Measurements from ENCODE around the gene SENP1.
A peak's percentile ranks its signal among the peaks of the same experiment; 100 is the strongest.

The SENP1 gene

GRCh38 chr12:48105867-48106680, at the start of gene SENP1:
SENP1 (minus strand) TSS chr12:48106079; CDS start chr12:48101472, 4,607 bp downstream.
- peak within 1 kb of the TSS; percentile 94 for H3K9ac ChIP-seq (ENCODE audit: low read length)
- H3K36me3 ChIP-seq (ENCODE audit: low read length) = no peaks in the 10 kb centered on the region
- H2AFZ ChIP-seq (ENCODE audit: low read depth, low read length, severe bottlenecking) = peak within 1 kb of the TSS; percentile 67
- H3K9me2 ChIP-seq (replicated peaks; ENCODE audit: insufficient read depth, low read length) = no peaks in the 10 kb centered on the region
- H3K4me3 ChIP-seq (ENCODE audit: insufficient read depth, low read length, poor library complexity, severe bottlenecking) = peak within 1 kb of the TSS; percentile 82
- H3K4me2 ChIP-seq (ENCODE audit: low read depth, low read length, poor library complexity, severe bottlenecking) = peak within 1 kb of the TSS; percentile 86
- H3K9me3 ChIP-seq (ENCODE audit: insufficient read depth, low read length) = no peaks in the 10 kb centered on the region
- H3K79me2 ChIP-seq (ENCODE audit: insufficient read depth, low read length) = peaks cover 45% of the 10 kb centered on the region
- peak within 1 kb of the TSS; percentile 92 for H3K27ac ChIP-seq (ENCODE audit: low read depth, low read length)
- TF ChIP-seq EZH2phosphoT487 (conservative IDR thresholded peaks at IDR 0.05; ENCODE audit: low read length) = no peak
- no peak for TF ChIP-seq CTCF (IDR thresholded peaks at IDR 0.05; ENCODE audit: insufficient read depth, low read length, poor library complexity, severe bottlenecking)
- H3F3A ChIP-seq (ENCODE audit: insufficient read depth) = peaks cover 16% of the 10 kb centered on the region
- H4K20me1 ChIP-seq (ENCODE audit: low read depth, low read length) = no peaks in the 10 kb centered on the region
- no peaks in the 10 kb centered on the region for H3K27me3 ChIP-seq (ENCODE audit: low read length)

GRCh38 chr12:48151103-48151771, 45.4 kb upstream of the SENP1 start:
- H2AFZ ChIP-seq (ENCODE audit: low read depth, low read length, severe bottlenecking) = no peak overlapping the region
- no peak overlapping the region for H3K4me3 ChIP-seq (ENCODE audit: insufficient read depth, low read length, poor library complexity, severe bottlenecking)
- H3K9ac ChIP-seq (ENCODE audit: low read length) = no peak overlapping the region
- no peak overlapping the region for H3K27ac ChIP-seq (ENCODE audit: low read depth, low read length)
- no peaks in the 10 kb centered on the region for H3K9me2 ChIP-seq (replicated peaks; ENCODE audit: insufficient read depth, low read length)
- no peaks in the 10 kb centered on the region for H3K27me3 ChIP-seq (ENCODE audit: low read length)
- H3K36me3 ChIP-seq (ENCODE audit: low read length) = no peaks in the 10 kb centered on the region; the same call in 1 of the 2 replicates
- TF ChIP-seq EZH2phosphoT487 (conservative IDR thresholded peaks at IDR 0.05; ENCODE audit: low read length) = no peak
- TF ChIP-seq CTCF (IDR thresholded peaks at IDR 0.05; ENCODE audit: insufficient read depth, low read length, poor library complexity, severe bottlenecking) = no peak
- H3F3A ChIP-seq (ENCODE audit: insufficient read depth) = 0 out of 2 replicates have a peak, but pooled peaks cover 4% of the 10 kb centered on the region
- H3K9me3 ChIP-seq (ENCODE audit: insufficient read depth, low read length) = no peaks in the 10 kb centered on the region
- no peaks in the 10 kb centered on the region for H4K20me1 ChIP-seq (ENCODE audit: low read depth, low read length)
- no peak overlapping the region for H3K4me2 ChIP-seq (ENCODE audit: low read depth, low read length, poor library complexity, severe bottlenecking)
- peaks cover 9% of the 10 kb centered on the region for H3K79me2 ChIP-seq (ENCODE audit: insufficient read depth, low read length)

GRCh38 chr12:48145981-48146380, 40.1 kb upstream of the SENP1 start:
- Histone ChIP-seq H3K9ac (ENCODE audit: low read length) (no peak overlapping the region), H3K27me3 (ENCODE audit: low read length) (no peaks in the 10 kb centered on the region), H3K4me2 (ENCODE audit: low read depth, low read length, poor library complexity, severe bottlenecking) (no peak overlapping the region), H3K36me3 (ENCODE audit: low read length) (peaks cover 4% of the 10 kb centered on the region), H3F3A (ENCODE audit: insufficient read depth) (0 out of 2 replicates have a peak, but pooled peaks cover 4% of the 10 kb centered on the region), H3K9me2 (replicated peaks; ENCODE audit: insufficient read depth, low read length) (no peaks in the 10 kb centered on the region), H3K27ac (ENCODE audit: low read depth, low read length) (no peak overlapping the region), H2AFZ (ENCODE audit: low read depth, low read length, severe bottlenecking) (no peak overlapping the region), H3K9me3 (ENCODE audit: insufficient read depth, low read length) (no peaks in the 10 kb centered on the region), H3K4me3 (ENCODE audit: insufficient read depth, low read length, poor library complexity, severe bottlenecking) (no peak overlapping the region), H3K79me2 (ENCODE audit: insufficient read depth, low read length) (no peaks in the 10 kb centered on the region), H4K20me1 (ENCODE audit: low read depth, low read length) (no peaks in the 10 kb centered on the region)
- no peak for TF ChIP-seq CTCF (IDR thresholded peaks at IDR 0.05; ENCODE audit: insufficient read depth, low read length, poor library complexity, severe bottlenecking)
- TF ChIP-seq EZH2phosphoT487 (conservative IDR thresholded peaks at IDR 0.05; ENCODE audit: low read length) = no peak

Data from SU-DHL-6 (cell line).